ENCODE measurements around the gene SMARCC2. TPM values are rescaled to one million over a fixed set of nuclear protein-coding genes. Genes with fewer than 3 reads are reported as not detected.

The SMARCC2 gene
- total RNA-seq, 2 donors from 2014 or later, result 127 to 129 TPM

DNA sequence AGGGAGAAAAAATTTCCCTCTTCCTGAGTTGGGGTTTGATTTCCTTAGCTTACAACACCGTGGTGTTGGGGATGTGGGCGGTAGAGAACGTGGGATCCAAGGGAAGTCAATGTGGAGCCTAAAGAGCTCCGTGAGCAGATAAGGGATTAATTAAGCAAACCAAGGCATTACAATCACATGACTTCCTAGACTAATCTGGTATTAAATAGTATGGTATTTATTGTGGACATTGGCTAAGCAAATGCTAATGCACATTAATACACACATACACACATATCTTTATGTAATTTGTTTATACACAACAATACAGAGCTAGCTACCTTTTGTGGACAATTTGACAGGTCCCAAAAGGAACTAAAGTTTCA is 33.2 kb upstream of the SMARCC2 start:
- Mint-ChIP-seq H3K27me3 (ENCODE audit: insufficient read depth) (no peaks in the 10 kb centered on the region), H3K4me3 (peak overlapping the region; percentile 99), H3K27ac (peak overlapping the region; percentile 96), H3K9me3 (peaks cover 1% of the 10 kb centered on the region), H3K36me3 (ENCODE audit: low read depth) (peaks cover 9% of the 10 kb centered on the region), H3K4me1 (peaks cover 26% of the 10 kb centered on the region)
- DNase-seq, result no peak
- Histone ChIP-seq H3K4me1 (ENCODE audit: control insufficient read depth, insufficient read depth, low read length) (peaks cover 5% of the 10 kb centered on the region), H3K9me3 (ENCODE audit: control insufficient read depth, low read length) (no peaks in the 10 kb centered on the region), H3K4me3 (ENCODE audit: low read length) (peak overlapping the region; percentile 100), H3K9ac (ENCODE audit: extremely low read depth, low read length, poor library complexity, severe bottlenecking) (peak overlapping the region; percentile 93), H3K36me3 (ENCODE audit: control insufficient read depth, insufficient read depth, low read length) (peaks cover 9% of the 10 kb centered on the region), H3K27ac (ENCODE audit: low read depth, low read length) (peak overlapping the region; percentile 93), H3K27me3 (ENCODE audit: control insufficient read depth, insufficient read depth, low read length, poor library complexity, severe bottlenecking) (no peaks in the 10 kb centered on the region)
- WGBS, 2 experiments (ENCODE audit: insufficient coverage in 1 of 2, insufficient read length in 1 of 2), result 85% methylated on average over 3 of the region's 4 CpGs; no CpG with 5 or more reads in 1 of the 2 experiments
- TF ChIP-seq, protein P1, sequence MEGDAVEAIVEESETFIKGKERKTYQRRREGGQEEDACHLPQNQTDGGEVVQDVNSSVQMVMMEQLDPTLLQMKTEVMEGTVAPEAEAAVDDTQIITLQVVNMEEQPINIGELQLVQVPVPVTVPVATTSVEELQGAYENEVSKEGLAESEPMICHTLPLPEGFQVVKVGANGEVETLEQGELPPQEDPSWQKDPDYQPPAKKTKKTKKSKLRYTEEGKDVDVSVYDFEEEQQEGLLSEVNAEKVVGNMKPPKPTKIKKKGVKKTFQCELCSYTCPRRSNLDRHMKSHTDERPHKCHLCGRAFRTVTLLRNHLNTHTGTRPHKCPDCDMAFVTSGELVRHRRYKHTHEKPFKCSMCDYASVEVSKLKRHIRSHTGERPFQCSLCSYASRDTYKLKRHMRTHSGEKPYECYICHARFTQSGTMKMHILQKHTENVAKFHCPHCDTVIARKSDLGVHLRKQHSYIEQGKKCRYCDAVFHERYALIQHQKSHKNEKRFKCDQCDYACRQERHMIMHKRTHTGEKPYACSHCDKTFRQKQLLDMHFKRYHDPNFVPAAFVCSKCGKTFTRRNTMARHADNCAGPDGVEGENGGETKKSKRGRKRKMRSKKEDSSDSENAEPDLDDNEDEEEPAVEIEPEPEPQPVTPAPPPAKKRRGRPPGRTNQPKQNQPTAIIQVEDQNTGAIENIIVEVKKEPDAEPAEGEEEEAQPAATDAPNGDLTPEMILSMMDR (conservative IDR thresholded peaks at IDR 0.05), result peak; percentile 4

DNA sequence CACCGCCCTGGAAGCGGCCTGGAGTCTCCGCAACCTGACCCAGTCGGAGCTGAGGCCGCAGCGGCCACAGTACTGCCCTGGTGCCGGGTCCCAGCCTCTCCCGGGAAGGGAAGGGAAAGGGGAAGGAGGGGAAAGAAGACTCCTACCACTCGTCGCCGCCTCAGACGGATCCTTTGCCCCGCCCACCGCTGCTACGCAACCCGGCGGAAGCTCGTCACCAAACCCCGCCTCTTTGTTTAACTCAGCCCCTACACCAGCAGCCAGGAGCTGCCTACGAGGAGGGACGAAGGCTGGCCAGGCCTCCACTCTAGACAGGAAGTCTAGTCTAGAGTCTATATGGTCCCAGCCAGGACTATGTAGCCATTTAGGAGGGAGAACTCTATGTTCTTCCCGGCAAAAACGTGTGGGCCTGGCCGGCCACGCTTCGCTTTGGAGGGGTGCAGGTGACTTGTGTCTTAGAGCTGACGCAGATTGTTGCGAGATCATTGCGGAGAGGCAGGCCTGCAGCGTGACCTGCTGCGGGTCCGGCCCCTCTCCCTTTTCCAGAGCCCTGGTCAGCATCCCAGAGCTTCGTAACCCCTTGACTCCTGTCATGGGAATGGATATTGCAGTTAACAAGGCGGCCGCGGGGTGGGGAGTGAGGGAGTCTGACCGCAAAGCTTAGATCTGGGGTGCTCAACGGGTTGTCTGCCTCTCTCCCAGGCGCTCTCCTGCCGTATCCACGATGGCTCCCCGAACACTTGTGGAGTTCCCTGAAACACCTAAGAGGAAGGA is 32.7 kb upstream of the SMARCC2 start, which contains the start of gene RNF41:
RNF41 (minus strand) TSS at position 166 of the 774 bp plus-strand sequence. CDS start 7,875 bp downstream, outside the sequence.
- Mint-ChIP-seq H3K4me3 (peak within 1 kb of the TSS; percentile 99), H3K27ac (peak within 1 kb of the TSS; percentile 96), H3K36me3 (ENCODE audit: low read depth) (peaks cover 14% of the 10 kb centered on the region), H3K9me3 (peaks cover 2% of the 10 kb centered on the region), H3K4me1 (peaks cover 26% of the 10 kb centered on the region), H3K27me3 (ENCODE audit: insufficient read depth) (no peaks in the 10 kb centered on the region)
- H3K27ac ChIP-seq (ENCODE audit: low read depth, low read length), result peak within 1 kb of the TSS; percentile 93
- 15 to 54% methylated on average over 22 to 42 of the region's 42 CpGs for WGBS, 2 experiments (ENCODE audit: insufficient coverage in 1 of 2, insufficient read length in 1 of 2)
- no peaks in the 10 kb centered on the region for H3K9me3 ChIP-seq (ENCODE audit: control insufficient read depth, low read length)
- peaks cover 5% of the 10 kb centered on the region for H3K4me1 ChIP-seq (ENCODE audit: control insufficient read depth, insufficient read depth, low read length)
- H3K36me3 ChIP-seq (ENCODE audit: control insufficient read depth, insufficient read depth, low read length), result peaks cover 8% of the 10 kb centered on the region
- H3K27me3 ChIP-seq (ENCODE audit: control insufficient read depth, insufficient read depth, low read length, poor library complexity, severe bottlenecking), result no peaks in the 10 kb centered on the region
- peak within 1 kb of the TSS; percentile 93 for H3K9ac ChIP-seq (ENCODE audit: extremely low read depth, low read length, poor library complexity, severe bottlenecking)
- DNase-seq, result peak; percentile 100
- TF ChIP-seq, protein P1 (conservative IDR thresholded peaks at IDR 0.05), result peak; percentile 28
- peak within 1 kb of the TSS; percentile 100 for H3K4me3 ChIP-seq (ENCODE audit: low read length)

DNA sequence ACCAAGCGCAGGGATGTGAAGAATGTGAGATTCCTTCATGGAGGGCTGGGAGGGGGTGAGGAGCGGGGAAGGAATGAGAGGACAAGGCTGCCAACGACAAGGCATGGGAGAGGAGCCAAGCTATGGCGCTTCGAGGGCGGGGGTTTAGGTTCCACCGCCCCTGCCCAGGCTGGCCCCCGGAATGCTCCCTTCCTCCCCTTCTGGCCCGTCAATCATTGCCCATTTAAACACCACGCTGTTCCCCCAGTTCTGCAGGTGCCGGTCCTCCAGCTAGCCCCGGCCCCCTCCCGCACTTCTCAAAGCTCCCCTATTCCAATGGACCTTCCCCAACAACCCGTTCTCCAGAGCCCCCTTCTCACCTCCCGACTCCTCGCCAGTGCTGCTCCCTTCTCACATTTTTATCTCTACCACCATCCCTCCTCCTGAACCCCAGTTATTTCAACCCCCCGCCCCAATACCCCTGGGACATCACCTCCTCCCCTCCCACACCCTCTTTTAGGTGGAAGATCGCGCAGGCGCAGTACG is 32.0 kb upstream of the SMARCC2 start:
- WGBS, 2 experiments (ENCODE audit: insufficient coverage in 1 of 2, insufficient read length in 1 of 2), result 0% methylated on average over 9 to 21 of the region's 21 CpGs
- Mint-ChIP-seq H3K4me1 (peaks cover 26% of the 10 kb centered on the region), H3K27me3 (ENCODE audit: insufficient read depth) (no peaks in the 10 kb centered on the region), H3K9me3 (peaks cover 2% of the 10 kb centered on the region), H3K27ac (peak overlapping the region; percentile 96), H3K36me3 (ENCODE audit: low read depth) (peaks cover 18% of the 10 kb centered on the region), H3K4me3 (peak overlapping the region; percentile 99)
- Histone ChIP-seq H3K27me3 (ENCODE audit: control insufficient read depth, insufficient read depth, low read length, poor library complexity, severe bottlenecking) (no peaks in the 10 kb centered on the region), H3K4me3 (ENCODE audit: low read length) (peak overlapping the region; percentile 100), H3K9me3 (ENCODE audit: control insufficient read depth, low read length) (no peaks in the 10 kb centered on the region), H3K36me3 (ENCODE audit: control insufficient read depth, insufficient read depth, low read length) (peaks cover 12% of the 10 kb centered on the region), H3K27ac (ENCODE audit: low read depth, low read length) (peak overlapping the region; percentile 93), H3K9ac (ENCODE audit: extremely low read depth, low read length, poor library complexity, severe bottlenecking) (peak overlapping the region; percentile 93), H3K4me1 (ENCODE audit: control insufficient read depth, insufficient read depth, low read length) (peaks cover 5% of the 10 kb centered on the region)
- TF ChIP-seq, protein P1 (conservative IDR thresholded peaks at IDR 0.05), result no peak
- DNase-seq, result peak; percentile 89
